G401.6 (cell line): ENCODE data around the gene NDC1.
A peak's percentile ranks its signal among the peaks of the same experiment; 100 is the strongest.

Experiments used
- FAIRE-seq: peaks from 2 replicates; lab custom pipeline; 2012; peaks lifted over from hg19 to GRCh38; lab: Jason Lieb, UNC

The NDC1 gene

GRCh38 chr1:53731043-53731600 is 107.0 kb downstream of the NDC1 start:
- FAIRE-seq: no peak

GRCh38 chr1:53730224-53730865 is 107.8 kb downstream of the NDC1 start:
- peak; percentile 77 for FAIRE-seq

GRCh38 chr1:53729456-53730223 is 108.5 kb downstream of the NDC1 start:
- FAIRE-seq: peak; percentile 19

- no peak for FAIRE-seq
Measured at GRCh38 chr1:53728702-53729455, 109.2 kb downstream of the NDC1 start.

GRCh38 chr1:53728196-53728595 is 109.9 kb downstream of the NDC1 start:
- no peak for FAIRE-seq

GRCh38 chr1:53727461-53728092 is 110.5 kb downstream of the NDC1 start:
- FAIRE-seq: no peak

GRCh38 chr1:53726009-53726600 is 112.0 kb downstream of the NDC1 start:
- FAIRE-seq: no peak

GRCh38 chr1:53725238-53725689 is 112.8 kb downstream of the NDC1 start:
- peak; percentile 74 for FAIRE-seq

- no peak for FAIRE-seq
Measured at GRCh38 chr1:53722025-53722424, 116.1 kb downstream of the NDC1 start.

GRCh38 chr1:53721088-53721487 is 117.0 kb downstream of the NDC1 start:
- peak; percentile 84 for FAIRE-seq

- no peak for FAIRE-seq
Measured at GRCh38 chr1:53719469-53719868, 118.6 kb downstream of the NDC1 start.

- FAIRE-seq: no peak
Measured at GRCh38 chr1:53718443-53718842, 119.7 kb downstream of the NDC1 start.

- no peak for FAIRE-seq
Measured at GRCh38 chr1:53717025-53717804, 120.9 kb downstream of the NDC1 start.

GRCh38 chr1:53716150-53716549 is 121.9 kb downstream of the NDC1 start:
- no peak for FAIRE-seq

GRCh38 chr1:53715478-53715877 is 122.6 kb downstream of the NDC1 start:
- FAIRE-seq: no peak
